Prostate gland (tissue), 2 donors: ENCODE measurements around the gene TENT5C. TPM values are rescaled to one million over a fixed set of nuclear protein-coding genes. Genes with fewer than 3 reads are reported as not detected.

Experiments used
- DNase-seq: peaks from one replicate; pipeline ENCODE4 v3.0.0-alpha.2; 2019; ENCODE audit warnings: low spot score
- H3K27ac ChIP-seq, 2 donors: fragments of 200-600 bp; sonication (generic); 2 replicates each; pipeline ENCODE4 v1.5.1; 2017 to 2019
- H3K27me3 ChIP-seq: fragments of 200-600 bp; sonication (generic); replicated peaks from 2 replicates; pipeline ENCODE4 v1.5.1; 2019; ENCODE audit not compliant: insufficient read depth
- H3K36me3 ChIP-seq, 2 donors: fragments of 200-600 bp; sonication (generic); 1 replicate in 1 of 2; 2 replicates in 1 of 2; pipeline versions ENCODE4 v1.5.1 to v1.8.1; 2017 to 2019
- H3K4me1 ChIP-seq: fragments of 200-600 bp; sonication (generic); replicated peaks from 2 replicates; pipeline ENCODE4 v1.5.1; 2019
- H3K4me3 ChIP-seq, 2 donors: fragments of 200-600 bp; sonication (generic); 2 replicates each; pipeline ENCODE4 v1.5.1; 2017 to 2019
- H3K9me3 ChIP-seq: fragments of 200-600 bp; sonication (generic); 2 replicates; pipeline ENCODE4 v1.5.1; 2017
- POLR2A ChIP-seq: fragments of 450-650 bp; IDR thresholded peaks from one replicate; pipeline ENCODE4 v1.6.1; 2016; ENCODE audit warnings: antibody characterized with exemption, mild to moderate bottlenecking
- POLR2AphosphoS5 ChIP-seq: sonication (generic); formaldehyde crosslinking; IDR thresholded peaks from one replicate; pipeline ENCODE4 v1.6.1; 2017; ENCODE audit warnings: antibody characterized with exemption
- WGBS: methylation state at CpG from one replicate; pipeline ENCODE4 v1.1.5; 2018; 5-methylcytosine and 5-hydroxymethylcytosine counted together
- intact Hi-C: fragments of 100-400 bp; cut with DNase I; formaldehyde crosslinking; loops from one replicate; pipeline ENCODE4 v1.14.2; 2022
- total RNA-seq, 2 donors: library from RNA; depleted of rRNA; stranded (reverse); fragments of >200 nt; gene quantifications; one replicate each; pipeline ENCODE4 v1.1.0, GENCODE V29; 2016
- TF ChIP-seq, protein P1 (sequence below), 4 experiments: fragments of 200-600 bp in 2 of 4; fragments of 450-650 bp in 2 of 4; sonication (generic) in 2 of 4; IDR thresholded peaks; 1 replicate in 3 of 4; 2 replicates in 1 of 4; pipeline ENCODE4 v1.5.1; 2016 to 2019; ENCODE audit warnings: antibody characterized with exemption in 4 of 4, mild to moderate bottlenecking in 2 of 4, moderate library complexity in 2 of 4

The TENT5C gene
- total RNA-seq, 2 donors from 2014 or later = 23.1 to 28.7 TPM

DNA sequence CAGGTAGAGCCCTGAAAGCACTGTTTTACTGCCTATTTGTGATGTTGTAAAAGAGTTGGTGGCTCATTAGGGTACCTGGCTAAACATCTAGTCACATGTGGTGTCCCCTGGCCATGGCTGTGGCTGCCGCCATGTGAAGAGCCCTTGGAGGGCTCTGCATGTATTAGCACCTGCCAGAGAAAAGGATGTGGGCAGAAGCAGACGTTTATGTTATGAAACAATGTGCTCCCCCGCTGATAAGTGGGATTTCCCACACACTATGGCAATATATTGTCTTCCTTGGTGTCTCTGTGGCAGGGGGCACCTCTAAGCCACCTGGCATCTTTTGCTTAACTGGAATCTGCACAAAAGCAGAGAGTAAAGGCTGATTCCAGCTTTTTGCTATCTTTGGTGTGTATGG, 9.6 kb downstream of the TENT5C start:
- no peak for DNase-seq
- peaks cover 4% of the 10 kb centered on the region for H3K4me1 ChIP-seq
- no peaks in the 10 kb centered on the region for H3K36me3 ChIP-seq
- whole genome bisulfite sequencing = 76% methylated on average over 3 of the region's 3 CpGs
- no peak overlapping the region for H3K27ac ChIP-seq
- H3K9me3 ChIP-seq = no peaks in the 10 kb centered on the region
- no peaks in the 10 kb centered on the region for H3K27me3 ChIP-seq
- no peak overlapping the region for H3K4me3 ChIP-seq
- TF ChIP-seq, protein P1, sequence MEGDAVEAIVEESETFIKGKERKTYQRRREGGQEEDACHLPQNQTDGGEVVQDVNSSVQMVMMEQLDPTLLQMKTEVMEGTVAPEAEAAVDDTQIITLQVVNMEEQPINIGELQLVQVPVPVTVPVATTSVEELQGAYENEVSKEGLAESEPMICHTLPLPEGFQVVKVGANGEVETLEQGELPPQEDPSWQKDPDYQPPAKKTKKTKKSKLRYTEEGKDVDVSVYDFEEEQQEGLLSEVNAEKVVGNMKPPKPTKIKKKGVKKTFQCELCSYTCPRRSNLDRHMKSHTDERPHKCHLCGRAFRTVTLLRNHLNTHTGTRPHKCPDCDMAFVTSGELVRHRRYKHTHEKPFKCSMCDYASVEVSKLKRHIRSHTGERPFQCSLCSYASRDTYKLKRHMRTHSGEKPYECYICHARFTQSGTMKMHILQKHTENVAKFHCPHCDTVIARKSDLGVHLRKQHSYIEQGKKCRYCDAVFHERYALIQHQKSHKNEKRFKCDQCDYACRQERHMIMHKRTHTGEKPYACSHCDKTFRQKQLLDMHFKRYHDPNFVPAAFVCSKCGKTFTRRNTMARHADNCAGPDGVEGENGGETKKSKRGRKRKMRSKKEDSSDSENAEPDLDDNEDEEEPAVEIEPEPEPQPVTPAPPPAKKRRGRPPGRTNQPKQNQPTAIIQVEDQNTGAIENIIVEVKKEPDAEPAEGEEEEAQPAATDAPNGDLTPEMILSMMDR (IDR thresholded peaks at IDR 0.05) = no peak
- TF ChIP-seq POLR2A = no peak
- no peak for TF ChIP-seq POLR2AphosphoS5
- intact Hi-C loops = no loop called here

DNA sequence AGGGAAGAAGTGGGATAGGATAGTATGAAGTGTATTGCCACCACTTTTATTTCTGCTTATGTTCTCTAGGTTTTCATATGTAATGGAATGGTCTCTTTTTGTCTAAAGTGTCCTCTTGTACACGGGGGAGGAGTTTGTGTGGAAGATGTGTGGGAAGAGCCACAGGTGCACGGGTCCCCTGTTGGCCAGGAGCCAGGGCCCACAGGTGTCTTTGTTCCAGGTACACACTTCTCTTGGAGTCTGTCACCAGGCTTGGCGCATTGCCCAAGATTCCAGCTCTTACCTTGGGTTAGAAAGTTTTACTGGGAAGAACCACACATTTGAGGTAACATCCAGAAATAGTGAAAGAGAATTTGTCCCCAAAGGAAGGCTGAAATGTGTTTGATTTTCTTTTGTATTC, 10.5 kb downstream of the TENT5C start:
- no peak overlapping the region for H3K4me3 ChIP-seq
- no peaks in the 10 kb centered on the region for H3K36me3 ChIP-seq
- H3K27ac ChIP-seq = no peak overlapping the region
- no peaks in the 10 kb centered on the region for H3K9me3 ChIP-seq
- DNase-seq = no peak
- TF ChIP-seq POLR2AphosphoS5 (no peak), POLR2A (no peak)
- TF ChIP-seq, protein P1 (IDR thresholded peaks at IDR 0.05) = no peak
- intact Hi-C loops = no loop called here
- 46% methylated on average over 3 of the region's 3 CpGs for WGBS
- H3K4me1 ChIP-seq = peaks cover 4% of the 10 kb centered on the region
- no peaks in the 10 kb centered on the region for H3K27me3 ChIP-seq

DNA sequence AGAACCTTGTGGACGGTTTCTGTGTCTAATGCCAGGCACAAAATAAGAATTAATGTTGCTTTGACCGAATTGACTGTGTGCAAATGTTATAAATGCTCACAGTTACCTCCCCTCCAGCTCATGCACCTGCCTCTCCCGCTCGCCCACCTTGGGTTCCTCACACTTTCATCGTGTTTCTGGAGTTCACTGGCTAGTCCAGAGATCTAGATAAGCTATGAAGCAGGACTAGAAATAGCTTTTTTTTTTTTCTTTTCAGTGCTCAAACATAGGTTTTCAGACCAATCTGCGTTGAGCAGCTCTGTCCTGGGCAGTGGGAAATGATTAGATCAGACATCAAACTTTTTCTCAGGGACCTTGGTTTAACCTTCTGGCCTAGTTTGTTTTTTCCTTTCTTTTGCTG, 11.1 kb downstream of the TENT5C start:
- no peak overlapping the region for H3K27ac ChIP-seq
- H3K36me3 ChIP-seq = no peaks in the 10 kb centered on the region
- no peak for DNase-seq
- 85% methylated on average over 6 of the region's 6 CpGs for WGBS
- no peaks in the 10 kb centered on the region for H3K27me3 ChIP-seq
- TF ChIP-seq, protein P1 (IDR thresholded peaks at IDR 0.05) = no peak
- TF ChIP-seq POLR2A (no peak), POLR2AphosphoS5 (no peak)
- H3K9me3 ChIP-seq = no peaks in the 10 kb centered on the region
- intact Hi-C loops = no loop called here
- H3K4me1 ChIP-seq = no peaks in the 10 kb centered on the region
- H3K4me3 ChIP-seq = no peak overlapping the region

DNA sequence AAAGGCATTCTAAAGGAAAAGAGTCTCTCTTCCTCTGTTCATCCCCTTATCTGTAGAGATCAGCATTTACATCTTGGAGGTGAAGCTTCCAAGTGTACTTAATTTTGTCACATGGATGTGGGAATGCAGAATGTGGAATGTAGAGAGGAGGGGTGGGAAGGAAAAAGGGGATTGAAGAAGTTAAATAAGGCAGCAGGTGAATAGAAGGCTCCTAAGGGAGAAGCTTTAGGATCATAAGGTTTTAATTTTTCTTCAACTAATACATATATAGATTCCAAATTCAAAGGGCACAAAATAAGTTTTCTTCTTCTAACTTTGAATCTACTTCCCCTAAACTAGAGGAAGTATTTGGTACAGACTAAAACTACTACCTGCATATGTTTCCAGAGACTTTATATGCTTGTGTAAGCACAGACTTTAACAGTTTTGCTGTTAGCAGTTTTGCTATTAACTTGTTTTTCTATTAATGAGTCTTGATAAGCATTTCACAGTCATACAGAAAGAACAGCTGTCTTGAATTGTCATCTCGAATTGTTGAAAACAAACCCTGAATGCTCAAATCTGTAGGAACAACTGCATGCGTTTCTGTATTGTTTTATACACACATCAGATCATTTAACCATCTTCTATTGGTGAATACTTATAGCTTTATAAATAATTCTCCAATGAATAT, 12.7 kb downstream of the TENT5C start:
- TF ChIP-seq POLR2AphosphoS5 (no peak), POLR2A (no peak)
- TF ChIP-seq, protein P1 (IDR thresholded peaks at IDR 0.05) = no peak
- intact Hi-C loops = no loop called here
- no peak for DNase-seq
- 84% methylated on average over 2 of the region's 2 CpGs for WGBS
- Histone ChIP-seq H3K9me3 (no peaks in the 10 kb centered on the region), H3K27ac (no peak overlapping the region), H3K4me1 (no peaks in the 10 kb centered on the region), H3K36me3 (peaks cover 0 to 3% of the 10 kb centered on the region in 2 donors), H3K27me3 (no peaks in the 10 kb centered on the region), H3K4me3 (no peak overlapping the region)

DNA sequence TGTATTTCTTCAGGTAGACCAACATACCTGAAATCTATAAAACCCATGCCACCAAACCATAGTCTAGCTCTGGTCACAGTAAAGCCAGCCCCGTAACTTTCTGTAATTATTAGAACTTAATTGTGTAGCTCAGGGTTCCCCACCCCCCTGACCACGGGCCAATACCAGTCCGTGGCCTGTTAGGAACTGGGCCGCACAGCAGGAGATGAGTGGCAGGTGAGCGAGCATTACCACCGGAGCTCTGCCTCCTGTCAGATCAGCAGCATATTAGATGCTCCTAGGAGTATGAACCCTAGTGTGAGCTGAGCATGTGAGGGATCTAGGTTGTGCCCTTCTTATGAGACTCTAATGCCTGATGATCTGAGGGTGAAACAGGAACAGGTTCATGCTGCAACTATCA, 14.6 kb downstream of the TENT5C start:
- no peaks in the 10 kb centered on the region for H3K4me1 ChIP-seq
- H3K36me3 ChIP-seq = peaks cover 0 to 5% of the 10 kb centered on the region in 2 donors
- H3K27me3 ChIP-seq = no peaks in the 10 kb centered on the region
- WGBS = 96% methylated on average over 6 of the region's 6 CpGs
- no peak overlapping the region for H3K27ac ChIP-seq
- intact Hi-C loops = no loop called here
- H3K9me3 ChIP-seq = no peaks in the 10 kb centered on the region
- DNase-seq = no peak
- TF ChIP-seq POLR2A = no peak
- no peak for TF ChIP-seq POLR2AphosphoS5
- TF ChIP-seq, protein P1 (IDR thresholded peaks at IDR 0.05) = no peak
- no peak overlapping the region for H3K4me3 ChIP-seq
